Lower leg skin (tissue), 3 donors: ENCODE results near the gene RPL9.

Source experiments
- POLR2A ChIP-seq, 2 donors: fragments of 450-650 bp; IDR thresholded peaks; one replicate each; pipeline ENCODE4 v1.6.1; 2016 to 2017; ENCODE audit warnings: antibody characterized with exemption in 2 of 2, mild to moderate bottlenecking in 1 of 2, moderate library complexity in 1 of 2
- TF ChIP-seq, protein P1 (sequence below), 3 donors: fragments of 450-650 bp; IDR thresholded peaks; one replicate each; pipeline ENCODE4 v1.5.1; 2016; ENCODE audit warnings: antibody characterized with exemption in 3 of 3, mild to moderate bottlenecking in 3 of 3, moderate library complexity in 2 of 3

DNA sequence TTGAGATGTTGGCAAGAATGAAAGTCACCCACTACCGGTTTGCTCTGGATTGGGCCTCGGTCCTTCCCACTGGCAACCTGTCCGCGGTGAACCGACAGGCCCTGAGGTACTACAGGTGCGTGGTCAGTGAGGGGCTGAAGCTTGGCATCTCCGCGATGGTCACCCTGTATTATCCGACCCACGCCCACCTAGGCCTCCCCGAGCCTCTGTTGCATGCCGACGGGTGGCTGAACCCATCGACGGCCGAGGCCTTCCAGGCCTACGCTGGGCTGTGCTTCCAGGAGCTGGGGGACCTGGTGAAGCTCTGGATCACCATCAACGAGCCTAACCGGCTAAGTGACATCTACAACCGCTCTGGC lies 12.3 kb downstream of the RPL9 start:
- TF ChIP-seq, protein P1, sequence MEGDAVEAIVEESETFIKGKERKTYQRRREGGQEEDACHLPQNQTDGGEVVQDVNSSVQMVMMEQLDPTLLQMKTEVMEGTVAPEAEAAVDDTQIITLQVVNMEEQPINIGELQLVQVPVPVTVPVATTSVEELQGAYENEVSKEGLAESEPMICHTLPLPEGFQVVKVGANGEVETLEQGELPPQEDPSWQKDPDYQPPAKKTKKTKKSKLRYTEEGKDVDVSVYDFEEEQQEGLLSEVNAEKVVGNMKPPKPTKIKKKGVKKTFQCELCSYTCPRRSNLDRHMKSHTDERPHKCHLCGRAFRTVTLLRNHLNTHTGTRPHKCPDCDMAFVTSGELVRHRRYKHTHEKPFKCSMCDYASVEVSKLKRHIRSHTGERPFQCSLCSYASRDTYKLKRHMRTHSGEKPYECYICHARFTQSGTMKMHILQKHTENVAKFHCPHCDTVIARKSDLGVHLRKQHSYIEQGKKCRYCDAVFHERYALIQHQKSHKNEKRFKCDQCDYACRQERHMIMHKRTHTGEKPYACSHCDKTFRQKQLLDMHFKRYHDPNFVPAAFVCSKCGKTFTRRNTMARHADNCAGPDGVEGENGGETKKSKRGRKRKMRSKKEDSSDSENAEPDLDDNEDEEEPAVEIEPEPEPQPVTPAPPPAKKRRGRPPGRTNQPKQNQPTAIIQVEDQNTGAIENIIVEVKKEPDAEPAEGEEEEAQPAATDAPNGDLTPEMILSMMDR (IDR thresholded peaks at IDR 0.05): no peak
- TF ChIP-seq POLR2A (IDR thresholded peaks at IDR 0.05): no peak
